Measurements from ENCODE around the gene PPP1R9A.

PPP1R9A gene

GRCh38 chr7:95269640-95270039 is 362.2 kb downstream of the PPP1R9A start:
- no peak for FAIRE-seq

GRCh38 chr7:95276114-95276513 is 368.7 kb downstream of the PPP1R9A start:
- FAIRE-seq: no peak

- FAIRE-seq: no peak
Measured at GRCh38 chr7:95279417-95279816, 372.0 kb downstream of the PPP1R9A start.

- FAIRE-seq: no peak
Measured at GRCh38 chr7:95286096-95286495, 378.7 kb downstream of the PPP1R9A start.

- FAIRE-seq: no peak
Measured at GRCh38 chr7:95290166-95290830, 382.9 kb downstream of the PPP1R9A start.

GRCh38 chr7:95295397-95295796 is 388.0 kb downstream of the PPP1R9A start:
- no peak for FAIRE-seq

GRCh38 chr7:95296456-95296855 is 389.1 kb downstream of the PPP1R9A start:
- no peak for FAIRE-seq

GRCh38 chr7:95297041-95297440 is 389.6 kb downstream of the PPP1R9A start:
- no peak for FAIRE-seq

- no peak for FAIRE-seq
Measured at GRCh38 chr7:95298091-95298490, 390.7 kb downstream of the PPP1R9A start.

GRCh38 chr7:95303013-95303905 is 395.9 kb downstream of the PPP1R9A start:
- FAIRE-seq: no peak

GRCh38 chr7:95304990-95305389 is 397.6 kb downstream of the PPP1R9A start:
- no peak for FAIRE-seq

GRCh38 chr7:95309951-95310350 is 402.6 kb downstream of the PPP1R9A start:
- FAIRE-seq: no peak

GRCh38 chr7:95311389-95311788 is 404.0 kb downstream of the PPP1R9A start:
- no peak for FAIRE-seq

GRCh38 chr7:95312561-95312960 is 405.2 kb downstream of the PPP1R9A start:
- FAIRE-seq: no peak

GRCh38 chr7:95316588-95316987 is 409.2 kb downstream of the PPP1R9A start:
- no peak for FAIRE-seq

GRCh38 chr7:95317546-95317945 is 410.2 kb downstream of the PPP1R9A start:
- no peak for FAIRE-seq

- FAIRE-seq: no peak
Measured at GRCh38 chr7:95317966-95318365, 410.6 kb downstream of the PPP1R9A start.

GRCh38 chr7:95318501-95319100 is 411.2 kb downstream of the PPP1R9A start:
- no peak for FAIRE-seq

GRCh38 chr7:95319570-95319969 is 412.2 kb downstream of the PPP1R9A start:
- FAIRE-seq: no peak

- FAIRE-seq: no peak
Measured at GRCh38 chr7:95320651-95321050, 413.3 kb downstream of the PPP1R9A start.

- no peak for FAIRE-seq
Measured at GRCh38 chr7:95321720-95322119, 414.3 kb downstream of the PPP1R9A start.

- FAIRE-seq: no peak
Measured at GRCh38 chr7:95322396-95322795, 415.0 kb downstream of the PPP1R9A start.

GRCh38 chr7:95322854-95323253 is 415.5 kb downstream of the PPP1R9A start:
- no peak for FAIRE-seq

Measured in islet of Langerhans (tissue), 1 donor.